Stimulated activated CD8-positive, alpha-beta memory T cell treated with anti-CD3 and anti-CD28 coated beads, Interleukin-4, amount 100 ng/mL, for 24 hours (primary cell): ENCODE measurements around the gene ARAP1.

ENCODE experiments used
- DNase-seq: peaks from one replicate; pipeline ENCODE4 v3.0.0-alpha.2; 2020; ENCODE audit warnings: low read depth

ARAP1 gene

GRCh38 chr11:72635933-72636332 is 116.3 kb downstream of the ARAP1 start:
- no peak for DNase-seq

DNA sequence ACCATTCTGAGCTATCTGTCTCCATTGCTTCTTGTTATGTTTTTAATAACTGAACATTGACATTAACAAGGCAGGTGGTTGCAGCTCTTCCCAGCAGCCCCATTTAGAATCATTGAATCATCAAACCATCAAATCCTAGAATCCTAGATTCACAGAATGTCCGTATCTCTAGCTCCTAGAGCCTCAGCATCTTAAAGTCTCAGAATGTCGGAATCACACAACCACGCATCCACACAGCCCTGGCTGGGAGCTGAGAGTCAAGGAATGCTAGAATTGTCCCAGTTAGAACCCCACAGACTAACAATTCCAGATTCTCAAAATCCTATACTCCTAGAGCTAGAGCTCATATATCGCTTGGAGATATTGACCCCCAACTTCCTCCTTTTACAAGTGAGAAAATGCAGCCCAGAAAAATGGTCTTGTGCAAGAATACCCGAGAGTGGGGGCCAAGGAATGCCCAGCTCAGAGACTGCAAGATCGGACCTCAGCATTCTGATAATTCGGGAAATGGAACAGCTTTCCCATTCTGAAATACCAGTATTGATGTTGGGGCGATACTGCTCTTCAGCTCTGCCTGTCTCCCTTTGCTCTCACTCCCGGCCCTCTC is 116.8 kb downstream of the ARAP1 start:
- no peak for DNase-seq
